ENCODE data around the gene FANCC.

Gene FANCC

GRCh38 chr9:95080961-95081647 lies 236.4 kb downstream of the FANCC start:
- no peak for DNase-seq

GRCh38 chr9:95079461-95079860 lies 238.0 kb downstream of the FANCC start:
- DNase-seq, result no peak

- no peak for DNase-seq
Measured at GRCh38 chr9:95078939-95079338, 238.6 kb downstream of the FANCC start.

GRCh38 chr9:95078511-95078910 lies 239.0 kb downstream of the FANCC start:
- DNase-seq, result no peak

- DNase-seq, result no peak
Measured at GRCh38 chr9:95077766-95078370, 239.6 kb downstream of the FANCC start.

- DNase-seq, result no peak
Measured at GRCh38 chr9:95077053-95077765, 240.3 kb downstream of the FANCC start.

- no peak for DNase-seq
Measured at GRCh38 chr9:95076696-95077052, 240.8 kb downstream of the FANCC start.

GRCh38 chr9:95075700-95076099 lies 241.8 kb downstream of the FANCC start:
- no peak for DNase-seq

- DNase-seq, result no peak
Measured at GRCh38 chr9:95074632-95075031, 242.9 kb downstream of the FANCC start.

GRCh38 chr9:95073918-95074317 lies 243.6 kb downstream of the FANCC start:
- DNase-seq, result no peak

- DNase-seq, result peak in 1 of 2 experiments; percentile 11
Measured at GRCh38 chr9:95073042-95073607, 244.4 kb downstream of the FANCC start.

GRCh38 chr9:95071925-95072324 lies 245.6 kb downstream of the FANCC start:
- no peak for DNase-seq

- DNase-seq, result no peak
Measured at GRCh38 chr9:95071450-95071849, 246.1 kb downstream of the FANCC start.

- DNase-seq, result no peak
Measured at GRCh38 chr9:95070549-95071021, 246.9 kb downstream of the FANCC start.

GRCh38 chr9:95067897-95068296 lies 249.6 kb downstream of the FANCC start:
- no peak for DNase-seq

- no peak for DNase-seq
Measured at GRCh38 chr9:95067057-95067456, 250.5 kb downstream of the FANCC start.

GRCh38 chr9:95065224-95065623 lies 252.3 kb downstream of the FANCC start:
- DNase-seq, result no peak

- no peak for DNase-seq
Measured at GRCh38 chr9:95063300-95063699, 254.2 kb downstream of the FANCC start.

GRCh38 chr9:95062596-95063065 lies 254.9 kb downstream of the FANCC start:
- DNase-seq, result no peak

- no peak for DNase-seq
Measured at GRCh38 chr9:95061916-95062595, 255.5 kb downstream of the FANCC start.

GRCh38 chr9:95060916-95061315 lies 256.6 kb downstream of the FANCC start:
- DNase-seq, result no peak

GRCh38 chr9:95060234-95060633 lies 257.3 kb downstream of the FANCC start:
- DNase-seq, result no peak

GRCh38 chr9:95058795-95059386 lies 258.6 kb downstream of the FANCC start:
- DNase-seq, result no peak
